DOHH2 (cell line): ENCODE data around the gene STMND1.

Experiments used
- H3F3A ChIP-seq: fragments of 200-600 bp; sonication (generic), shearing (Covaris generic); 2 replicates; pipeline ENCODE4 v1.6.0; 2016; ENCODE audit warnings: antibody characterized with exemption, mild to moderate bottlenecking; ENCODE audit not compliant: control insufficient read depth, insufficient read depth
- H3K27ac ChIP-seq: fragments of 200-600 bp; sonication (generic); 2 replicates; pipeline ENCODE4 v1.5.1; 2014; ENCODE audit warnings: low read depth, mild to moderate bottlenecking, low read length, moderate library complexity
- H3K27me3 ChIP-seq: fragments of 200-600 bp; sonication (generic); 2 replicates; pipeline ENCODE4 v1.6.1; 2014; ENCODE audit warnings: mild to moderate bottlenecking, low read length, mixed read lengths; ENCODE audit not compliant: control insufficient read depth
- H3K36me3 ChIP-seq: fragments of 200-600 bp; sonication (generic); 2 replicates; pipeline ENCODE4 v1.6.1; 2014; ENCODE audit warnings: mild to moderate bottlenecking, low read length, moderate library complexity, mixed read lengths; ENCODE audit not compliant: control insufficient read depth
- H3K4me1 ChIP-seq: fragments of 200-600 bp; sonication (generic); 2 replicates; pipeline ENCODE4 v1.6.1; 2014; ENCODE audit warnings: mild to moderate bottlenecking, low read length, mixed read lengths; ENCODE audit not compliant: control insufficient read depth
- H3K4me2 ChIP-seq: fragments of 200-600 bp; sonication (generic); 2 replicates; pipeline ENCODE4 v1.6.0; 2014; ENCODE audit warnings: mild to moderate bottlenecking, low read length, moderate library complexity
- H3K4me3 ChIP-seq: fragments of 200-600 bp; sonication (generic); 2 replicates; pipeline ENCODE4 v1.5.1; 2014; ENCODE audit warnings: mild to moderate bottlenecking, low read length, mixed read lengths
- H3K79me2 ChIP-seq: fragments of 200-600 bp; sonication (generic); 2 replicates; pipeline ENCODE4 v1.6.1; 2014; ENCODE audit warnings: mild to moderate bottlenecking, low read length, mixed read lengths; ENCODE audit not compliant: control insufficient read depth
- H3K9me2 ChIP-seq: fragments of 200-600 bp; sonication (generic); replicated peaks from 2 replicates; pipeline ENCODE4 v1.6.1; 2014; ENCODE audit warnings: mild to moderate bottlenecking, low read length, mixed read lengths; ENCODE audit not compliant: control insufficient read depth
- H3K9me3 ChIP-seq: fragments of 200-600 bp; sonication (generic); 2 replicates; pipeline ENCODE4 v1.6.1; 2014; ENCODE audit warnings: antibody characterized with exemption, low read length, mixed read lengths; ENCODE audit not compliant: control insufficient read depth, insufficient read depth
- H4K20me1 ChIP-seq: fragments of 200-600 bp; sonication (generic); 2 replicates; pipeline ENCODE4 v1.6.0; 2014; ENCODE audit warnings: low read depth, mild to moderate bottlenecking, antibody characterized with exemption, low read length, moderate library complexity; ENCODE audit not compliant: control insufficient read depth, insufficient read depth
- EZH2phosphoT487 ChIP-seq: fragments of 200-600 bp; sonication (generic); IDR thresholded peaks from 2 replicates; pipeline ENCODE4 v1.6.1; 2017; ENCODE audit warnings: borderline replicate concordance, mild to moderate bottlenecking, antibody characterized with exemption, low read length, moderate library complexity, mixed read lengths
- TF ChIP-seq, protein P1 (sequence below): fragments of 200-600 bp; sonication (generic); IDR thresholded peaks from one replicate; pipeline ENCODE4 v1.5.1; 2014; ENCODE audit warnings: antibody characterized with exemption, mild to moderate bottlenecking, low read depth, low read length; ENCODE audit not compliant: poor library complexity, severe bottlenecking

The STMND1 gene

DNA sequence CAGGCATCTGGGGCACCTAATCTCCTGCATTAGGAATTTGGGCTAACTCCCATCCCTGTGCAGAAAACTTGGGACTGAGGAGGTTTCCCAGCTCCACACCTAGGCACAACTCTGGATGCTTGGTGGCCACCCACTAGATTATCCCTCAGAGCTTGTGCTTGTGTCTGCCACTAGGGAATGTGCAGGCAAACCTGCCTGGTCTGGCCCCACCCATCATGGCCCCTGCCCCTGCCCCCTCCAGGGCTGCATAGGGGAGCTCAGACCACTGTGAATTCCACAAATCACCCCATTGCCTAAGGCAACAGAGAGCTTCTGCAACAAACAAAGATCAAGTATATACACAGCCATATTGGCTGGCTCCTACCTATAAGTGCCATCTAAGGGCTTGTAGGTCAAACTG, 31.1 kb downstream of the STMND1 start:
- H3K9me3 ChIP-seq: 0 out of 2 replicates have a peak, but pooled peaks cover 3% of the 10 kb centered on the region
- no peaks in the 10 kb centered on the region for H3K4me1 ChIP-seq
- no peaks in the 10 kb centered on the region for H3K36me3 ChIP-seq
- TF ChIP-seq, protein P1, sequence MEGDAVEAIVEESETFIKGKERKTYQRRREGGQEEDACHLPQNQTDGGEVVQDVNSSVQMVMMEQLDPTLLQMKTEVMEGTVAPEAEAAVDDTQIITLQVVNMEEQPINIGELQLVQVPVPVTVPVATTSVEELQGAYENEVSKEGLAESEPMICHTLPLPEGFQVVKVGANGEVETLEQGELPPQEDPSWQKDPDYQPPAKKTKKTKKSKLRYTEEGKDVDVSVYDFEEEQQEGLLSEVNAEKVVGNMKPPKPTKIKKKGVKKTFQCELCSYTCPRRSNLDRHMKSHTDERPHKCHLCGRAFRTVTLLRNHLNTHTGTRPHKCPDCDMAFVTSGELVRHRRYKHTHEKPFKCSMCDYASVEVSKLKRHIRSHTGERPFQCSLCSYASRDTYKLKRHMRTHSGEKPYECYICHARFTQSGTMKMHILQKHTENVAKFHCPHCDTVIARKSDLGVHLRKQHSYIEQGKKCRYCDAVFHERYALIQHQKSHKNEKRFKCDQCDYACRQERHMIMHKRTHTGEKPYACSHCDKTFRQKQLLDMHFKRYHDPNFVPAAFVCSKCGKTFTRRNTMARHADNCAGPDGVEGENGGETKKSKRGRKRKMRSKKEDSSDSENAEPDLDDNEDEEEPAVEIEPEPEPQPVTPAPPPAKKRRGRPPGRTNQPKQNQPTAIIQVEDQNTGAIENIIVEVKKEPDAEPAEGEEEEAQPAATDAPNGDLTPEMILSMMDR: no peak
- TF ChIP-seq EZH2phosphoT487: no peak
- H3K79me2 ChIP-seq: no peaks in the 10 kb centered on the region
- H3K27me3 ChIP-seq: no peaks in the 10 kb centered on the region
- no peaks in the 10 kb centered on the region for H3F3A ChIP-seq
- no peak overlapping the region for H3K4me3 ChIP-seq
- H3K4me2 ChIP-seq: no peak overlapping the region
- no peaks in the 10 kb centered on the region for H4K20me1 ChIP-seq
- no peaks in the 10 kb centered on the region for H3K9me2 ChIP-seq
- no peak overlapping the region for H3K27ac ChIP-seq

GRCh38 chr6:17138033-17138432, 36.2 kb downstream of the STMND1 start:
- no peak for TF ChIP-seq EZH2phosphoT487
- TF ChIP-seq, protein P1: no peak
- Histone ChIP-seq H3F3A (no peaks in the 10 kb centered on the region), H3K36me3 (no peaks in the 10 kb centered on the region), H3K27me3 (no peaks in the 10 kb centered on the region), H4K20me1 (no peaks in the 10 kb centered on the region), H3K9me3 (0 out of 2 replicates have a peak, but pooled peaks cover 3% of the 10 kb centered on the region), H3K4me3 (no peak overlapping the region), H3K4me2 (no peak overlapping the region), H3K79me2 (no peaks in the 10 kb centered on the region), H3K9me2 (no peaks in the 10 kb centered on the region), H3K27ac (no peak overlapping the region), H3K4me1 (no peaks in the 10 kb centered on the region)

GRCh38 chr6:17144016-17144415, 42.2 kb downstream of the STMND1 start:
- no peak overlapping the region for H3K4me2 ChIP-seq
- no peak for TF ChIP-seq EZH2phosphoT487
- TF ChIP-seq, protein P1: no peak
- H3K27ac ChIP-seq: no peak overlapping the region
- H3K4me3 ChIP-seq: no peak overlapping the region
- no peaks in the 10 kb centered on the region for H3F3A ChIP-seq
- H3K9me2 ChIP-seq: no peaks in the 10 kb centered on the region
- no peaks in the 10 kb centered on the region for H3K9me3 ChIP-seq
- no peaks in the 10 kb centered on the region for H3K4me1 ChIP-seq
- no peaks in the 10 kb centered on the region for H3K79me2 ChIP-seq
- H4K20me1 ChIP-seq: no peaks in the 10 kb centered on the region
- H3K36me3 ChIP-seq: no peaks in the 10 kb centered on the region
- H3K27me3 ChIP-seq: no peaks in the 10 kb centered on the region
